Thyroid gland (tissue), 4 donors: ENCODE results near the gene TUNAR.

Experiments used
- CTCF ChIP-seq, 6 experiments: fragments of 200-600 bp in 3 of 6; fragments of 450-650 bp in 3 of 6; sonication (generic) in 3 of 6; IDR thresholded peaks; one replicate each; pipeline ENCODE4 v1.5.1; 2016 to 2019; ENCODE audit warnings: antibody characterized with exemption in 6 of 6, mild to moderate bottlenecking in 2 of 6, inconsistent platforms in 1 of 6, moderate library complexity in 1 of 6
- POLR2A ChIP-seq, 2 donors: fragments of 450-650 bp; IDR thresholded peaks; one replicate each; pipeline ENCODE4 v1.6.1; 2017; ENCODE audit warnings: antibody characterized with exemption in 2 of 2, mild to moderate bottlenecking in 2 of 2, moderate library complexity in 1 of 2

- TF ChIP-seq CTCF (IDR thresholded peaks at IDR 0.05) (no peak), POLR2A (IDR thresholded peaks at IDR 0.05) (no peak)
Observed at GRCh38 chr14:95849761-95850160, 26.9 kb upstream of the TUNAR start.
